Stomach smooth muscle (tissue), 2 donors: Measurements from ENCODE around the gene SPATA13.
"Not testable (repeated sequence)": the region's sequence is repeated elsewhere in the genome, so short reads cannot be mapped to it uniquely, and the experiment has no call there.

ENCODE experiments used
- H3K27ac ChIP-seq: one replicate; pipeline ENCODE4 v1.7.0; 2013; ENCODE audit warnings: mild to moderate bottlenecking, low read length, inconsistent platforms
- H3K27me3 ChIP-seq, 2 donors: one replicate each; pipeline ENCODE4 v1.7.0; 2013; ENCODE audit warnings: low read length in 2 of 2; ENCODE audit not compliant: insufficient read depth in 2 of 2, control insufficient read depth in 1 of 2
- H3K36me3 ChIP-seq, 2 donors: one replicate each; pipeline ENCODE4 v1.7.0; 2013; ENCODE audit warnings: low read length in 2 of 2; ENCODE audit not compliant: control insufficient read depth in 2 of 2, insufficient read depth in 2 of 2
- H3K4me1 ChIP-seq: one replicate; pipeline ENCODE4 v1.7.0; 2013; ENCODE audit warnings: low read length; ENCODE audit not compliant: control insufficient read depth, insufficient read depth
- H3K4me3 ChIP-seq, 2 donors: one replicate each; pipeline ENCODE4 v1.7.0; 2013; ENCODE audit warnings: low read length in 2 of 2
- H3K9ac ChIP-seq, 2 donors: one replicate each; pipeline ENCODE4 v1.7.0; 2013; ENCODE audit warnings: low read length in 2 of 2, mild to moderate bottlenecking in 1 of 2
- H3K9me3 ChIP-seq, 2 donors: one replicate each; pipeline ENCODE4 v1.7.0; 2013; ENCODE audit warnings: low read length in 2 of 2; ENCODE audit not compliant: control insufficient read depth in 2 of 2
- donor health status: healthy.
- donor health status: Pancreatic carcinoma.

The SPATA13 gene

DNA sequence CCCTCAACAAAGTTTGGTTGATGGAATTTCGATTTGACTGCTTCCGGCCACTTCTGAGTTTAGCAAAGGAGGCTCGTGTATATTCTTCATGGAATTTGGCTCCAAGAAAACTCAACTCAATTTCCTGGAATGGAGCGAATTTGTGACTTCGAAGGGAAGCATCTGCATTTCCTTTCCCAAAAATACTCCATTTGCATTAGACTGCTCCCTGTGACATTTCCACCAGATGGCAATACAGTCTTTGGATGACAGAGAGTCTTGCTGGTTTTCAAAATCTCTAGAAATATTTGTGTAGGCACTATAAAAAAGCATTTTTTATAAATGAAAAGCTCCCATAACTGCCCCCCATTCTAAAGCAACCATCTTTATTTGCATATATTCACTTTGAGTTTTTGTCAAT is 152.9 kb downstream of the SPATA13 start:
- Histone ChIP-seq H3K4me3 (no peak overlapping the region), H3K27me3 (no peaks in the 10 kb centered on the region), H3K36me3 (no peaks in the 10 kb centered on the region), H3K27ac (no peak overlapping the region), H3K9me3 (no peaks in the 10 kb centered on the region), H3K9ac (no peak overlapping the region), H3K4me1 (no peaks in the 10 kb centered on the region)

DNA sequence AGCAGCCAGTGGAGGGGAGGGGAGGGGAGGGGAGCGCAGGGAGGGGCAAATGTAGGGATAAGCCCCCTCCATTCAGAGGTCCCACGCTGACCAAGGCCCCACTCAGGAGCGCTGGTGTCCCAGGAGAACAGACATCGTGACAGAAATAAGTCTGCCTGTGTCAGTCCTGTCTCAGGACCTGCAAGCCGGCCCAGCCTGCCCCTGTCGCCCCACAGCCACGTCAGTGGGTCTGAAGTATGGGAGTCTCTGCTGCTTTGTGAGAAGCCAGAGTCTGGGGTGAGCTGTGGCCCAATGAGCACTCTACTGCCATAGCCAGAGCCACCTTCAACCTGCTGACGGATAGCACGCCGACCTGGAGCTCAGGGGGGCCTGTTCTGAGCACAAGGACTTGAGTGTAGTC is 157.3 kb downstream of the SPATA13 start:
- not testable (repeated sequence) for H3K9me3 ChIP-seq, H3K27ac ChIP-seq, H3K4me1 ChIP-seq, H3K27me3 ChIP-seq, H3K4me3 ChIP-seq, H3K9ac ChIP-seq, H3K36me3 ChIP-seq

DNA sequence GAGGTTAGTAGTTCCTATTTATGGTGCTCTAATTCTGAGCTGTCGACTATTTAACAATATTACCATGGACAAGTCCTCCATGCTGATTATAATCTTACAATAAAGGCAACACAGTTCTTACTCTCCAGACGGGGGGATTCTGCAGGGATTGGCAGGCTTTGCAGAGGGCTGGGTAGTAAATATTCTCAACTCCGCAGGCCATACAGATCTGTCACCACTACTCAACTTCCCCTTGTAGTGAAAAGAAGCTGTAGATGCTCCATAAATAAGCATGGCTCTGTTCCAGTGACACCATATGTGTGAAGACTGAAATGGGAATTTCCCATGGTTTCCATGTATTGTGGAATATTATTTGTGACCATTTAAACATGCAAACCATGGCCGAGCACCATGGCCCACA is 158.4 kb downstream of the SPATA13 start:
- H3K27me3 ChIP-seq, H3K9ac ChIP-seq, H3K36me3 ChIP-seq, H3K4me3 ChIP-seq, H3K9me3 ChIP-seq, H3K27ac ChIP-seq, H3K4me1 ChIP-seq: not testable (repeated sequence)

DNA sequence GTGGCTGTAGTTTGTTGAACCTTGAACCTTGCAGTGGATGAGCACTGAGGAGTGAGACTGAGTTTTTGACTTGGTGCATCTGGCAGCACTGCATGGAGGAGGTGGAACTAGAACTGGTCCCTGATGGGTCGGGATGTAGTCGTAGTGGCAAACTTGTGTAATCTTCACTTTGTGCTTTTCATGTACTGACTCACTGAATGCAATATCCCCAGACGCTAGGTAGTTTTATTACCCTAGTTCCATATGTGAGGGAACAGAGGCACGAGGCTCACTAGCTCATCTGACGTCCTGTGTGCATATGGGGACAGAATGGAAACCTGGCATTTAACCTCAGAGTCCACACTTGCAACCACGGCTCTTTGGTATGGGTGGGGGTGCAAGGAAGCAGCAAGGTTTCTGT is 159.1 kb downstream of the SPATA13 start:
- H3K4me1 ChIP-seq: not testable (repeated sequence)

DNA sequence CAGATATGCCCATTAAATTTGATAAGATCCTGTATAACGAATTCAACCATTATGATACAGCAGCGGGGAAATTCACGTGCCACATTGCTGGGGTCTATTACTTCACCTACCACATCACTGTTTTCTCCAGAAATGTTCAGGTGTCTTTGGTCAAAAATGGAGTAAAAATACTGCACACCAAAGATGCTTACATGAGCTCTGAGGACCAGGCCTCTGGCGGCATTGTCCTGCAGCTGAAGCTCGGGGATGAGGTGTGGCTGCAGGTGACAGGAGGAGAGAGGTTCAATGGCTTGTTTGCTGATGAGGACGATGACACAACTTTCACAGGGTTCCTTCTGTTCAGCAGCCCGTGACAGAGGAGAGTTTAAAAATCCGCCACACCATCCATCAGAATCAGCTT is 160.9 kb downstream of the SPATA13 start:
- not testable (repeated sequence) for H3K9me3 ChIP-seq, H3K27me3 ChIP-seq, H3K36me3 ChIP-seq, H3K4me3 ChIP-seq, H3K9ac ChIP-seq, H3K4me1 ChIP-seq, H3K27ac ChIP-seq

More for the DNA sequence above, 159.1 kb downstream of the SPATA13 start:
- H3K27ac ChIP-seq, H3K9me3 ChIP-seq, H3K36me3 ChIP-seq, H3K9ac ChIP-seq, H3K27me3 ChIP-seq, H3K4me3 ChIP-seq: not testable (repeated sequence)

DNA sequence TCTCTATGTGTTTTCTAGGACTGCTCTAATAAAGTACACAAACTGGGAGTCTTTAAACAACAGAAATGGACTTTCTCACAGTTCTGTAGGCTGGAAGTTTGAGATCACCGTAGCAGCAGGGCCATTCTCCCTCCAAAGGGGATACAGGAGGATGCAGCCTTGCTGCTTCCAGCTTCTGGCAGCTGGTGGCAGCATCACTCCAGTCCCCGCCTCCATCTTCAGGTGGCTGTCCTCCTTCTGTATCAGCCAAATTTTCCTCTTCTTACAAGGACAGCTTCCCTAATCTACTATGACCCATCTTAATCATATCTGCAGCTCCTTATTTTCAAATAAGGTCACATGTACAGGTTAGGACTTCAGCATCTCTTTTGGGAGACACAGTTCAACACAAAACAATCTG is 161.9 kb downstream of the SPATA13 start:
- not testable (repeated sequence) for H3K9ac ChIP-seq, H3K36me3 ChIP-seq, H3K9me3 ChIP-seq, H3K4me1 ChIP-seq, H3K27ac ChIP-seq, H3K27me3 ChIP-seq, H3K4me3 ChIP-seq

DNA sequence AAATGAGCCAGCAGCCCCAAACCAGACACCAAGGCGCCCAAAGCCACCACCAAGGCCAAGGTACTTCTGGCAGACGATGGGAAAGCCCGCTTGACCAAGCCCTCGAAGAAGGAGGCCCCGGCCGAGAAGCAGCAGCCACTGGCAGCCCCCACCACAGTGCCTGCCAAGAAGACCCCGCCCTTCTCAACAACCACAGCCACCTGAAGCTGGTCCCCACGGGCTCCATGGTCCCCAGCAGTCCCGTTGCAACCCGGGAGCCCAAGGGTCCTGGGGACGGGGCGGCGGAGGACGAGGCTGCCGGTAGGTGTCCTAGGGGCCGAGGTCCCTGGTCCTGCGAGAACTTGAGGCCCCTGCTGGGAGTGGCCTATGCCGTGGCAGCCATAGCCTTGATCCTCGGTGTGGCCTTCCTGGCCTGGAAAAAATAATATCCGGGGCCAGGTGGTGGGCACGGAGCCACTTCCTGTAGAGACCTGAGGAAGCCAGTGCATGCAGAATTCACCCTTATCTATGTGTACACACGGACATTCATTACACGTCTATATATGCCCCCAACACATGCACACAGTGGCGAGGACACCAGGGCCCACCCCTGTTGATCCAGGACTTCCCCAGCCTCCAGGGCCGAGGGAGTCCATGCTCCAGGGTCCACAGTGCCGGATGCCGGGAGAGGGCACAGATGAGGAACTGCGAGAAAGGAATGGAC is 162.7 kb downstream of the SPATA13 start:
- Histone ChIP-seq H3K36me3 (no peaks in the 10 kb centered on the region), H3K4me3 (no peak overlapping the region), H3K9ac (no peak overlapping the region), H3K27ac (no peak overlapping the region), H3K4me1 (no peaks in the 10 kb centered on the region), H3K9me3 (no peaks in the 10 kb centered on the region), H3K27me3 (no peaks in the 10 kb centered on the region)

DNA sequence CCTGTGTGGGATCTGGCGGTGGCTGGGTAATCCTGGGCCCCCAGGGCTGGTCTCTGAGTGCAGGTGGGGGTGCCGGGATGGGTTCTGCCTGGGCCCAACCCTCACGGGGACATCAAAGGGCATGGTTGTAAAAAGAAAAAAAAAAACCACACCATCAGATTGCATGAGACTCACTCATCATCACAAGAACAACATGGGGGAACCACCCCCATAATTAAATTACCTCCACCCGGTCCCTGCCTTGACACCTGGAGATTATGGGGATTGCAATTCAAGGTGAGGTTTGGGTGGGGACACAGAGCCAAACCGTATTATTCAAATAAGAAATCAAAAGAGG is 163.2 kb downstream of the SPATA13 start:
- H3K9ac ChIP-seq: no peak overlapping the region
- H3K4me3 ChIP-seq: no peak overlapping the region
- H3K4me1 ChIP-seq: no peaks in the 10 kb centered on the region
- no peak overlapping the region for H3K27ac ChIP-seq
- H3K9me3 ChIP-seq: no peaks in the 10 kb centered on the region
- no peaks in the 10 kb centered on the region for H3K36me3 ChIP-seq
- H3K27me3 ChIP-seq: no peaks in the 10 kb centered on the region

DNA sequence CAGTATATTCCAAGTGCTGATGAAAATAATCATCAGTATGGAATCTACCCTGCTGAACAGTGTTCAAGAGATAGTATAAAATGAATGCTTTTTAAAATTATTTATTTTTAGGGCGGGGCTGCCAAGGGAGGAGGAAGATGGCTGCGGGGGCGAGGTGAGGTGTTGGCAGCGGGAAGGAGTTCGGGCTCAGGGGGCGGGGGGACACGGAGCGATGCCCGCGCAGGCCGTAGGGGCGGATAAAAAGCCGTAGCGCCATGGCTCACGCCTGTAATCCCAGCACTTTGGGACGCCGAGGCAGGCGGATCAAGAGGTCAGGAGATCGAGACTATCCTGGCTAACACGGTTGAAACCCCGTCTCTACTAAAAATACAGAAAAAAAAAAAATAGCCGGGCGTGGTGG is 167.1 kb downstream of the SPATA13 start:
- H3K4me1 ChIP-seq, H3K27me3 ChIP-seq, H3K9ac ChIP-seq, H3K4me3 ChIP-seq, H3K36me3 ChIP-seq, H3K27ac ChIP-seq, H3K9me3 ChIP-seq: not testable (repeated sequence)

DNA sequence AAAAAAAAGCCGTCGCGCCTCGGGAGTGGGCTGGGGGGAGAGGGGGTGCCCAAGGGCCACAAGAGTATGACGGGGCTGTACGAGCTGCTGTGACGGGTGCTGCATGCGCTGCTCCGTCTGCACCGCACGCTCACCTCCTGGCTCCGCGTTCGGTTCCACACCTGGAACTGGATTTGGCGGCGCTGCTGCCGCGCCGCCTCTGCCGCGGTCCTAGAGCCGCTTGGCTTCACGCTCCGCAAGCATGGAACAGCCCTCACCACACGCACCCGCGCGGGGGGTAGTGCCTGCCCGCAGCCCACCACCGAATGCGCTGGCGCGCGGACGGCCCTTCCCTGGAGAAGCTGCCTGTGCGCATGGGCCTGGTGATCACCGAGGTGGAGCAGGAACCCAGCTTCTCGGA is 167.6 kb downstream of the SPATA13 start:
- Histone ChIP-seq H3K4me3 (peak overlapping the region in 1 of 2 donors; percentile 8), H3K36me3 (no peaks in the 10 kb centered on the region), H3K9me3 (no peaks in the 10 kb centered on the region)

DNA sequence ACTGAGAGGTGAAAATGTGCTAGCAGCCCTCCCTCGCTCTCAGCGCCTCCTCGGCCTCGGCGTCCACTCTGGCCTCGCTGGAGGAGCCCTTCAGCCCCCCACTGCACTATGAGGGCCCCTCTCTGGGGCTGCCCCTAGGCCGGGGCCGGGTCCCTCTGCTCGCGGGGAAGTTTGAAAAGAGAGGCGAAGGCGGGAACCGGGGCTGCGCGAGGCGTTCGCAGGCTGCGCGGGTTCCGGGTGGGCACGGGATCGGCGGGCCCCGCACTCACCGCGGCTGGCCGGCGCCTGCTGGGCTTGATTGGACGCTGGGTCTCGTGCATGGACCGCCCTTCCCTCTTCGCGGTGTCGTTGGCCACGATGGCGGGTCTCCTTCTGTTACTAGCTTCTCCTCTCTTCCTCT is 178.2 kb downstream of the SPATA13 start:
- H3K4me3 ChIP-seq: no peak overlapping the region
- no peak overlapping the region for H3K27ac ChIP-seq
- peaks cover 2% of the 10 kb centered on the region in 2 donors for H3K27me3 ChIP-seq
- H3K4me1 ChIP-seq: no peaks in the 10 kb centered on the region
- H3K9me3 ChIP-seq: no peaks in the 10 kb centered on the region
- H3K36me3 ChIP-seq: no peaks in the 10 kb centered on the region
- H3K9ac ChIP-seq: no peak overlapping the region

More for the DNA sequence above, 167.6 kb downstream of the SPATA13 start:
- Histone ChIP-seq H3K27ac (no peak overlapping the region), H3K27me3 (no peaks in the 10 kb centered on the region), H3K9ac (no peak overlapping the region), H3K4me1 (no peaks in the 10 kb centered on the region)
